Upper lobe of left lung (tissue), 6 donors: ENCODE data around the gene CDC42BPA. TPM values are rescaled to one million over a fixed set of nuclear protein-coding genes. Genes with fewer than 3 reads are reported as not detected.

Source experiments
- ATAC-seq, 2 donors: fragments of 200-7000 bp; cut with Tn5 transposase; one replicate each; pipeline ENCODE4 v1.9.1; 2022; ENCODE audit warnings: mild to moderate bottlenecking in 2 of 2, moderate library complexity in 2 of 2; ENCODE audit not compliant: low FRiP score in 2 of 2
- DNase-seq, 2 donors: peaks; one replicate each; pipeline ENCODE4 v3.0.0-alpha.2; 2019 to 2020
- H3K27ac ChIP-seq, 4 donors: fragments of 200-600 bp; sonication (generic); one replicate each; pipeline ENCODE4 v1.5.1; 2016 to 2019
- H3K27me3 ChIP-seq, 4 donors: fragments of 200-600 bp; sonication (generic); one replicate each; pipeline ENCODE4 v1.5.1; 2017 to 2019
- H3K36me3 ChIP-seq, 4 donors: fragments of 200-600 bp; sonication (generic); one replicate each; pipeline ENCODE4 v1.5.1; 2016 to 2019
- H3K4me1 ChIP-seq, 4 donors: fragments of 200-600 bp; sonication (generic); one replicate each; pipeline ENCODE4 v1.5.1; 2018 to 2019
- H3K4me3 ChIP-seq, 4 donors: fragments of 200-600 bp; sonication (generic); one replicate each; pipeline ENCODE4 v1.5.1; 2017 to 2019; ENCODE audit warnings: mild to moderate bottlenecking in 2 of 4, moderate library complexity in 1 of 4
- H3K9me3 ChIP-seq, 4 donors: fragments of 200-600 bp; sonication (generic); one replicate each; pipeline ENCODE4 v1.5.1; 2018 to 2019
- EP300 ChIP-seq, 4 donors: sonication (generic); formaldehyde crosslinking; IDR thresholded peaks; one replicate each; pipeline ENCODE4 v1.5.1; 2017; ENCODE audit warnings: antibody characterized with exemption in 4 of 4, control low read depth in 2 of 4
- POLR2A ChIP-seq, 4 donors: fragments of 450-650 bp; IDR thresholded peaks; one replicate each; pipeline ENCODE4 v1.5.1; 2016 to 2017; ENCODE audit warnings: antibody characterized with exemption in 4 of 4, mild to moderate bottlenecking in 2 of 4
- POLR2AphosphoS5 ChIP-seq, 2 donors: sonication (generic); formaldehyde crosslinking; IDR thresholded peaks; one replicate each; pipeline ENCODE4 v1.5.1; 2017; ENCODE audit warnings: antibody characterized with exemption in 2 of 2
- WGBS, 2 donors: methylation state at CpG; one replicate each; pipeline ENCODE4 v1.1.5; 2017 to 2018; 5-methylcytosine and 5-hydroxymethylcytosine counted together
- total RNA-seq, 6 donors: library from RNA; depleted of rRNA in 4 of 6; stranded (reverse); fragments of >200 nt in 4 of 6; gene quantifications; one replicate each; pipeline versions ENCODE4 v1.1.0 to v1.2.1, GENCODE V29; 2016 to 2021
- TF ChIP-seq, protein P1 (sequence below), 6 experiments: fragments of 450-650 bp in 4 of 6; fragments of 200-600 bp in 2 of 6; sonication (generic) in 2 of 6; IDR thresholded peaks; one replicate each; pipeline ENCODE4 v1.5.1; 2016 to 2019; ENCODE audit warnings: antibody characterized with exemption in 6 of 6
- donor health status: DM: no; HTN: no; CAD: no; lungs with moderate emphysema.
- donor health status: DM: no; HTN: yes; CAD: no; lungs with severe emphysema.

Gene CDC42BPA
- total RNA-seq, 6 donors from 2014 or later, result 27.8 to 76.1 (median 33.1) TPM

DNA sequence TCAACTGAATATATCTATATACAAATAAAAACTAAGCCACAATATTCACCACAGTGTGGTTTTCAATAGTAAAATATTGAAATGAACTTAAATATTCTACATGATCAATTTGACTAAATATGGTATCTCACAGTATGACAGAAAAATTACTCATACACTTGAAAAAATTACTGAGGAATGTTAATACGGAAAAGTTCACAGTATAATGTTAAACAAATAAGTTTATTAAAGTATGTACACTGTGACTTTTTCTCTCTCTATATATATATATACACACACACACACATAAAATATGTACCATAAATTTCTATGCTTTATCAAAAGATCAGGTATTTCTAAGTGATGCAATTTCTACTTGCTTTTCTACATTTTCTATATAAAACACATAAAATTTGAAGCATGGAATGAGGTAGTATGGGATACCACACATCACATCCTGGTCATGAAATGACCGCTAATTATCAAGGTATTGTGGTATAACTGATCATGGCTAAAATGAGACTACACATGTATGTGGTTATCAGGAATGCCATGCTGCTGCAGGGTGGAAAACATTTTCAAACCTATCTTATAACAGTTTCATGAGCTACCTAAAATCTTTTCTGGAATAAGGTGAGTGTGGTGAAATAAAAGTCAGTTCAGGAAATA lies 102.3 kb downstream of the CDC42BPA start:
- no peaks in the 10 kb centered on the region for H3K9me3 ChIP-seq
- H3K4me3 ChIP-seq, result no peak overlapping the region
- peaks cover 0 to 4% (median 0%) of the 10 kb centered on the region in 4 donors for H3K36me3 ChIP-seq
- no peaks in the 10 kb centered on the region for H3K27me3 ChIP-seq
- TF ChIP-seq, protein P1, sequence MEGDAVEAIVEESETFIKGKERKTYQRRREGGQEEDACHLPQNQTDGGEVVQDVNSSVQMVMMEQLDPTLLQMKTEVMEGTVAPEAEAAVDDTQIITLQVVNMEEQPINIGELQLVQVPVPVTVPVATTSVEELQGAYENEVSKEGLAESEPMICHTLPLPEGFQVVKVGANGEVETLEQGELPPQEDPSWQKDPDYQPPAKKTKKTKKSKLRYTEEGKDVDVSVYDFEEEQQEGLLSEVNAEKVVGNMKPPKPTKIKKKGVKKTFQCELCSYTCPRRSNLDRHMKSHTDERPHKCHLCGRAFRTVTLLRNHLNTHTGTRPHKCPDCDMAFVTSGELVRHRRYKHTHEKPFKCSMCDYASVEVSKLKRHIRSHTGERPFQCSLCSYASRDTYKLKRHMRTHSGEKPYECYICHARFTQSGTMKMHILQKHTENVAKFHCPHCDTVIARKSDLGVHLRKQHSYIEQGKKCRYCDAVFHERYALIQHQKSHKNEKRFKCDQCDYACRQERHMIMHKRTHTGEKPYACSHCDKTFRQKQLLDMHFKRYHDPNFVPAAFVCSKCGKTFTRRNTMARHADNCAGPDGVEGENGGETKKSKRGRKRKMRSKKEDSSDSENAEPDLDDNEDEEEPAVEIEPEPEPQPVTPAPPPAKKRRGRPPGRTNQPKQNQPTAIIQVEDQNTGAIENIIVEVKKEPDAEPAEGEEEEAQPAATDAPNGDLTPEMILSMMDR (IDR thresholded peaks at IDR 0.05), result no peak
- TF ChIP-seq POLR2A (IDR thresholded peaks at IDR 0.05) (no peak), EP300 (IDR thresholded peaks at IDR 0.05) (no peak)
- peaks cover 0 to 4% (median 1%) of the 10 kb centered on the region in 4 donors for H3K4me1 ChIP-seq
- H3K27ac ChIP-seq, result no peak overlapping the region
- no peak for DNase-seq
- no peak for ATAC-seq
- 92% methylated on average over 2 of the region's 2 CpGs for WGBS, 2 donors

DNA sequence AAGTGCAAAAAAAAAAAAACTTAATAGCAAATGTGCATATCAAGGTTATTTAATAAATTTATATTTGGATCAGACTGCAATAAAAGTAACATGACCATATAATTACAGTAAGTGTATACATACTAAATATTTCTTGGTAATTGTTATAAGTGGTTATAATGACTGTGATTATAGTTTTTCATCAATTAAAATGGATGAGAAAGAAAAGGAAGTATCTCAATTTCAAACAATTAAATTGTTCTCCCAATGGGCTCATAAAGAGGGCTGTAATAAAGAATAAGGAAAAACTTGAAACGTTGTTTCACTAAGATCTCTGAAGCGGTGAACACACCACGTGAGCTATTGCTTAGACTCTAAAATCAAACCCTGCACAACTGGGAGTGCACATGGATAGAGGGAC lies 104.1 kb downstream of the CDC42BPA start:
- no peaks in the 10 kb centered on the region for H3K9me3 ChIP-seq
- no peak overlapping the region for H3K27ac ChIP-seq
- peaks cover 0 to 4% (median 0%) of the 10 kb centered on the region in 4 donors for H3K36me3 ChIP-seq
- DNase-seq (no peak), ATAC-seq (no peak)
- no peak for TF ChIP-seq POLR2AphosphoS5 (IDR thresholded peaks at IDR 0.05)
- TF ChIP-seq POLR2A (IDR thresholded peaks at IDR 0.05), result no peak
- no peak overlapping the region for H3K4me3 ChIP-seq
- no peaks in the 10 kb centered on the region for H3K27me3 ChIP-seq
- 90 to 94% methylated on average over 3 of the region's 3 CpGs for WGBS, 2 donors
- H3K4me1 ChIP-seq, result peaks cover 0 to 4% (median 1%) of the 10 kb centered on the region in 4 donors

DNA sequence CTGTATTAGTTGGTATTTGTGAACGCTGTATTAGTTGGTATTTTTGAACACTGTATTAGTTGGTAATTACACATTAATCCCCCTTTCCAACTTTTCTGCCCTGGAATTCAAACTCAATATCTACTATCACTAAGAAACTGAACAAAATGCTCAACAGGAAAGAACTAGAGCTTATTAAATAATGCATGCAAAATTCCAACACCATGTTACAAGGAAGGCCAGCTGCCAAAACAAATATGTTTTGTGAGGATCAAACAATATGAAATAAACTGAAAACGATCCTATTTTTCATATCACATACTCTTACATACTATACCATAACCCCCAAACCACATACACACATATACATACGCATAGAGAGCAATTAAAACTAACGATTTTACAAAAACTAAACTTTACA lies 104.9 kb downstream of the CDC42BPA start:
- H3K4me1 ChIP-seq, result no peaks in the 10 kb centered on the region
- H3K27me3 ChIP-seq, result no peaks in the 10 kb centered on the region
- 80 to 83% methylated on average over 4 of the region's 4 CpGs for WGBS, 2 donors
- TF ChIP-seq EP300 (IDR thresholded peaks at IDR 0.05) (no peak), POLR2AphosphoS5 (IDR thresholded peaks at IDR 0.05) (no peak), POLR2A (IDR thresholded peaks at IDR 0.05) (no peak)
- TF ChIP-seq, protein P1 (IDR thresholded peaks at IDR 0.05), result no peak
- no peak overlapping the region for H3K4me3 ChIP-seq
- no peak for DNase-seq
- H3K27ac ChIP-seq, result no peak overlapping the region
- H3K9me3 ChIP-seq, result no peaks in the 10 kb centered on the region
- ATAC-seq, result no peak
- peaks cover 0 to 4% (median 0%) of the 10 kb centered on the region in 4 donors for H3K36me3 ChIP-seq

DNA sequence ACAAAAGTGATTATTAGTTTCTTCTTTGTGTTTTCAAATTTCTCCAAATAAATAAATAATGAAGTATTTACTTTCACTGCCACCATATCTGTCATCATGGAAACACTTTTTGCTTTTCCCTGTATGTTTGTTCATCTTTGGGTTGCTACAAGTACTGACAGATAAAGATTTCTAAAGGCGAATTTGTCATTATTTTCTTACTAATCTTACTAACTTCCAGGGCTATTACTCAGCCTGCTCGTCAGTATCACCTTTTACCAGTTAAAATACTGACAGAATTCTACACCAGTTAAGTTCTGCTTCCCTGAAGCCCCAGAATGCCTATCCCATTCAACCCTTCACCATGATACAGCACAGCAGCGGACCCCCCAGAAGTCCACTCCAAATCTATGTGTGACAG lies 106.1 kb downstream of the CDC42BPA start:
- H3K4me3 ChIP-seq, result no peak overlapping the region
- H3K4me1 ChIP-seq, result no peaks in the 10 kb centered on the region
- DNase-seq (no peak), ATAC-seq (no peak)
- no peaks in the 10 kb centered on the region for H3K9me3 ChIP-seq
- no peak for TF ChIP-seq POLR2A (IDR thresholded peaks at IDR 0.05)
- TF ChIP-seq, protein P1 (IDR thresholded peaks at IDR 0.05), result no peak
- TF ChIP-seq EP300 (IDR thresholded peaks at IDR 0.05), result no peak
- no peak for TF ChIP-seq POLR2AphosphoS5 (IDR thresholded peaks at IDR 0.05)
- H3K27ac ChIP-seq, result no peak overlapping the region
- H3K27me3 ChIP-seq, result no peaks in the 10 kb centered on the region
- 89 to 91% methylated on average over 3 of the region's 3 CpGs for WGBS, 2 donors
- peaks cover 0 to 4% (median 0%) of the 10 kb centered on the region in 4 donors for H3K36me3 ChIP-seq

DNA sequence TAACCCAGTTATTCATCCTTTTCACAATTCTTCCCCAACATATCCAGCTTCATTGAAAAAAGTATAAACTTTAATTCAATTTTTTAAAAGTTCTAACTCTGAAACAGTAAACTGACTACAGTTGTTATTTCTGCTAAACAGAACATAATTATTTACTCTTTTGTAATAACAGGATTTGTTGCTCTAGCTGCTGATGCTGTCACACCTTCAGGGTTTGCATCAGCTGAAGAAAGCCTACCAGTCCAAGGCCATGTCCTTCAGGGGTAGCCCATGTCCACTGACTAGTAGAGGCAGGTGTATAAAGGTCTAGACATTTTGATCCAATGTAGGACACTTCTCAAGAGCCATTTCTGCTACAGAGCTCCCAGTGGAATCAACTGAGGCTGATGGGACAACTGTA lies 107.7 kb downstream of the CDC42BPA start:
- Histone ChIP-seq H3K27ac (no peak overlapping the region), H3K9me3 (no peaks in the 10 kb centered on the region), H3K4me3 (no peak overlapping the region), H3K27me3 (no peaks in the 10 kb centered on the region), H3K4me1 (no peaks in the 10 kb centered on the region), H3K36me3 (peaks cover 0 to 4% (median 0%) of the 10 kb centered on the region in 4 donors)
- DNase-seq, result no peak
- TF ChIP-seq POLR2A (IDR thresholded peaks at IDR 0.05), result no peak
- no peak for TF ChIP-seq POLR2AphosphoS5 (IDR thresholded peaks at IDR 0.05)
- TF ChIP-seq, protein P1 (IDR thresholded peaks at IDR 0.05), result no peak
- TF ChIP-seq EP300 (IDR thresholded peaks at IDR 0.05), result no peak
- ATAC-seq, result no peak
